Measurements from ENCODE around the gene NFATC2. TPM values are rescaled to one million over a fixed set of nuclear protein-coding genes. Genes with fewer than 3 reads are reported as not detected.

The NFATC2 gene
- total RNA-seq (1 to 10 TPM; 3.4 to 4.6 TPM), polyA plus RNA-seq (ENCODE audit: insufficient read length in 2 of 2) (1 to 10 TPM; 2.5 to 2.6 TPM)
- long read RNA-seq, donor 1 = 0 reads
- long read RNA-seq, donor 2 = 0 reads
- long read RNA-seq, donor 3 = 0 reads
- long read RNA-seq, donor 4 = 0 reads

DNA sequence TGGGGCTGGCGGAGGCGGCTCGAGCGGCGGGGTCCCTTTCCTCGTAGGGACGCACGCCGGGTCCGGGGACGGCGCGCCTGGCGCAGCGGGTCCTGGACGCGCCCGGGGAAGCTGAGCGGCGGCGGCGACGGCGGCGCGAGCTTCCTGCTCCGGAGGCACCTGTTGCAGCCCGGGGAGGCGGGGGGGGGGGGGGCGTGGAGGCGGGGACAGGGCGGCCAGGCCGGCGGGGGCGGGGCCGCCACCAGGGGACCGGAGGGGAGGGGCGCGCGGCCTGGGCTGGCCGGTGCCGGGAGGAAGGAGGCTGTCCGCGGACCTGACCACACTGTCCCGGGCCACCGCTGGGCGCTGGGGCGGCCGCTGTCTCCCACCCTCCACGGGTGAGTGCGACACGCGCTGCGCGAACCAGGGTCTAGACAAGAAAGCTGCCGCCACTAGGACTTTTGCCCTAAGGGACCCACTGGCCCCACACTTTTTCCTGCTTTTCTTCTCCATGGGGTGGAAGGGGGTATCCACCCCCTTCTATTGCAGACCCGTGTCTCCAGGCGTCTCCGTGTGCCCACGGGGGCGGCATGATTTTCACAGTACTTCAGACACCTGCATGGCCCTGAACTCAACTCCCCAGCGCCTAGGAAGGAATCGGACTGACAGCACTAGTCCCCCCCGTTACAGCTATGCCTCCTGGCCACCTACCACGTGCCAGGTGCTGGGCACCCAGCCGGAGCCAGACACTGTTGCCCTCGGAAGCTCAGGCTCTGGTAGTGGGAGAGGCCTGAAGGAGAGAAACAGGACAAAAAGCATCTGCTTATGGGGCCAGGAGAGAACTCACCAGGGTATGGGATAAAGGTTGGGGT, at the start of gene NFATC2:
Gene NFATC2 (minus strand): TSS at position 149 of the 851 bp plus-strand sequence. CDS start 220 bp downstream, outside the sequence.
- no peak for DNase-seq (ENCODE audit: low read depth in 4 of 6, low spot score in 6 of 6)
- peaks cover 28% of the 10 kb centered on the region for H3K27me3 ChIP-seq (ENCODE audit: control insufficient read depth, insufficient read depth, low read length)
- H3K4me1 ChIP-seq (ENCODE audit: control insufficient read depth, insufficient read depth, low read length) = peaks cover 21% of the 10 kb centered on the region
- no peaks in the 10 kb centered on the region for H3K36me3 ChIP-seq (ENCODE audit: control insufficient read depth, insufficient read depth, low read length)
- peak within 1 kb of the TSS; percentile 84 for H3K27ac ChIP-seq (ENCODE audit: low read depth, low read length)
- H3K4me3 ChIP-seq (ENCODE audit: low read depth, low read length) = peak within 1 kb of the TSS; percentile 27
- no peaks in the 10 kb centered on the region for H3K9me3 ChIP-seq (ENCODE audit: control insufficient read depth, insufficient read depth, low read length)
- WGBS (ENCODE audit: insufficient coverage) = 4% methylated on average over 36 of the region's 67 CpGs

DNA sequence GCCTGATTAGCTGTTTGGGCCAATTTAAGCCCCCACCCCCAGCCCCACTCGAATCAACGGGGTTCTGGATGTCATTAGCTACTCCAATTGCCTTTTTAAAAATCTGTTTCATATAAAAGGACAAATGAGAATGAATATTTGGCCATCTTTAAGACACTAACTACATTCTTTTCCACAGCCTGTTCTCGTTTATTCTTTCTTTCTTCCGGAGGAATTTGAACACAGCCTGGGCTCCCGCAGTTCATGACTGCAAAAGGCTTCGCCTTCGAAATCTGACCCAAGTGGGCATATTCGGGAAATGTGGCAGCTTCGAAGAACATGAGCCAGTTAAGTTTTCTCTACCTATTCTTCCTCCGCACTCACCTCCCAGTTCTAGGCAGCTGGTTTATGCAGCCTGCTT, 49.4 kb upstream of the NFATC2 start:
- Histone ChIP-seq H3K4me1 (ENCODE audit: control insufficient read depth, insufficient read depth, low read length) (no peaks in the 10 kb centered on the region), H3K27me3 (ENCODE audit: control insufficient read depth, insufficient read depth, low read length) (no peaks in the 10 kb centered on the region), H3K27ac (ENCODE audit: low read depth, low read length) (no peak overlapping the region), H3K36me3 (ENCODE audit: control insufficient read depth, insufficient read depth, low read length) (peaks cover 3% of the 10 kb centered on the region), H3K4me3 (ENCODE audit: low read depth, low read length) (no peak overlapping the region), H3K9me3 (ENCODE audit: control insufficient read depth, insufficient read depth, low read length) (no peaks in the 10 kb centered on the region)
- no peak for DNase-seq (ENCODE audit: low read depth in 4 of 6, low spot score in 6 of 6)
- WGBS (ENCODE audit: insufficient coverage) = 81% methylated on average over 8 of the region's 10 CpGs

DNA sequence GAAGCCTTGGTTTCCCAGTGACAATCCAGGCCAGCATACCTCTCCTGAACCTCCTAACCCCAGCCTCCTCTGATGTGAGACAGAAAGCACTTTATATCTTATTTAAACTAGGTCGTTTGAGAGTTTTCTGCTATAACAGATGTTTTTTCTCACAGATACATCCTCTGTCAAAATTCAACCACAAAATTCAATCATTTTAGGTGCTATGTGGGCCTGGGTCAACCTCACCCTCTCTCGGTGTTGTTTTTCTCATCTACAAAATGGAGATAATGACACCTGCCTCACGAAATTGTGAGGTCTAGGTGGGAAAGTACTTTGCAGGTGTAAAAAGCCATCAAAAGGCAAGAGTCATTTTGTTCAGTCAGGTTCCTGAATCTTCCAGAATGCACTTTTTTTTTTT, 46.2 kb upstream of the NFATC2 start:
- Histone ChIP-seq H3K4me3 (ENCODE audit: low read depth, low read length) (no peak overlapping the region), H3K9me3 (ENCODE audit: control insufficient read depth, insufficient read depth, low read length) (no peaks in the 10 kb centered on the region), H3K4me1 (ENCODE audit: control insufficient read depth, insufficient read depth, low read length) (no peaks in the 10 kb centered on the region), H3K27me3 (ENCODE audit: control insufficient read depth, insufficient read depth, low read length) (no peaks in the 10 kb centered on the region), H3K36me3 (ENCODE audit: control insufficient read depth, insufficient read depth, low read length) (peaks cover 3% of the 10 kb centered on the region), H3K27ac (ENCODE audit: low read depth, low read length) (no peak overlapping the region)
- no CpG with 5 or more reads among the region's 3 CpGs for WGBS (ENCODE audit: insufficient coverage)
- no peak for DNase-seq (ENCODE audit: low read depth in 4 of 6, low spot score in 6 of 6)

DNA sequence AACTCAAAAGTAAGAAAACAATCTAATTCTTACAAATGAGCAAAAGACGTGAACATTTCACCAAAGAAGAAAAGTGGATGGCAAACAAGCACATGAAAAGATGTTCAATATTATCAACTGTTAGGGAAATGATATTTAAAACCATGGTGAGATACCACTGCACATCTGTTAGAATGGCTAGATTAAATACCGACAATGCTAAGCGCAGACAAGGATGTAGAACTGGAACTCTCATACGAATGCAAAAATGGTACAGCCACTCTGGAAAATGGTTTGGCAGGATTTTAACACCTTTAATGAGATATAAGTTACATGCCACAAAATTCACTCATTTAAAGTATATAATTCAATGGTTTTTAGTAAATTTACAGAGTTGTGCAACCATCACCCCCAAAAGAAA, 44.6 kb upstream of the NFATC2 start:
- Histone ChIP-seq H3K9me3 (ENCODE audit: control insufficient read depth, insufficient read depth, low read length) (no peaks in the 10 kb centered on the region), H3K4me1 (ENCODE audit: control insufficient read depth, insufficient read depth, low read length) (no peaks in the 10 kb centered on the region), H3K27ac (ENCODE audit: low read depth, low read length) (no peak overlapping the region), H3K36me3 (ENCODE audit: control insufficient read depth, insufficient read depth, low read length) (no peaks in the 10 kb centered on the region), H3K4me3 (ENCODE audit: low read depth, low read length) (no peak overlapping the region), H3K27me3 (ENCODE audit: control insufficient read depth, insufficient read depth, low read length) (no peaks in the 10 kb centered on the region)
- no CpG with 5 or more reads among the region's 4 CpGs for WGBS (ENCODE audit: insufficient coverage)
- no peak for DNase-seq (ENCODE audit: low read depth in 4 of 6, low spot score in 6 of 6)

DNA sequence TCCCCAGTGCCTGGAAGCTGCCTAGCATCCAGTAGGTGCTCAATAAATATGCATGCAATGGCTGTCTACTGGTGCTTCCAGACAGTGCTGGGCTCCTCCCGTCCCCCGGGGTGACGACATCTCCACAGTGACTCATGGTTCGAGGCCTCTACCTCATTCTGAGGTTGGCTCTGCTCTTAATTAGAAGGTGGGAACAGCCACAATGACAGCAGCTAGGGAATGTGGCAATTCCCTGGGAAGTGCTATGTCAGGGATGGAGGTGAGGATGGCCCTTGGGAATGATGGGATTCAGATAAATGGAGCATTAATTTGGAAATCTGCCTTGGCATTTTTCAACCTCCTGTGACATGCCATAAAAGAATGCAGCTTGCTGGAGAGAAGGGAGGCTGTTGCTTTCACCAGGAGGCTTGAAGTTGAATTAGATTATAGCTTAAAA, 43.5 kb upstream of the NFATC2 start:
- 87% methylated on average over 4 of the region's 4 CpGs for WGBS (ENCODE audit: insufficient coverage)
- no peaks in the 10 kb centered on the region for H3K36me3 ChIP-seq (ENCODE audit: control insufficient read depth, insufficient read depth, low read length)
- DNase-seq (ENCODE audit: low read depth in 4 of 6, low spot score in 6 of 6) = no peak
- H3K4me1 ChIP-seq (ENCODE audit: control insufficient read depth, insufficient read depth, low read length) = no peaks in the 10 kb centered on the region
- no peak overlapping the region for H3K4me3 ChIP-seq (ENCODE audit: low read depth, low read length)
- no peaks in the 10 kb centered on the region for H3K27me3 ChIP-seq (ENCODE audit: control insufficient read depth, insufficient read depth, low read length)
- no peak overlapping the region for H3K27ac ChIP-seq (ENCODE audit: low read depth, low read length)
- H3K9me3 ChIP-seq (ENCODE audit: control insufficient read depth, insufficient read depth, low read length) = no peaks in the 10 kb centered on the region

DNA sequence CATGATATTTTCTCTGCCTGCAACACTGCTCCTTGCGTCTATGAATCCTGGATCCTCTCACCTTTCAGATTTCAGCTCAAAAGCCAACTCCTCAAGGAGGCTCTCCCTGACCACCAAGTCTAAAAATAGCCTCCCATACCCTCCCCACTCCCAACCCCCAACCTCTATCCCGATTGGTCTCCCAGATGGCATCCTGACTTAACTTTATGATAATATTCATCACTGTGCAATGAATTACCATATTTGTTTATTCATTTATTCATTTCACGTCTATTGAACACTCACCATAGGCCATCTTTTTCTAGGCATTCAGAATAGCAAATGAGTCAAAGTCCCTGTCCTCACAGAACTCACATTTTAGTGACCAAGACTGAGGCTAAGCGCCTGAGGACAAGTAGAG, 42.6 kb upstream of the NFATC2 start:
- Histone ChIP-seq H3K4me1 (ENCODE audit: control insufficient read depth, insufficient read depth, low read length) (no peaks in the 10 kb centered on the region), H3K4me3 (ENCODE audit: low read depth, low read length) (no peak overlapping the region), H3K36me3 (ENCODE audit: control insufficient read depth, insufficient read depth, low read length) (no peaks in the 10 kb centered on the region), H3K27ac (ENCODE audit: low read depth, low read length) (no peak overlapping the region), H3K9me3 (ENCODE audit: control insufficient read depth, insufficient read depth, low read length) (no peaks in the 10 kb centered on the region), H3K27me3 (ENCODE audit: control insufficient read depth, insufficient read depth, low read length) (no peaks in the 10 kb centered on the region)
- peak in 1 of 6 donors; percentile 21 for DNase-seq (ENCODE audit: low read depth in 4 of 6, low spot score in 6 of 6)
- WGBS (ENCODE audit: insufficient coverage) = 100% methylated on average over 1 of the region's 4 CpGs

DNA sequence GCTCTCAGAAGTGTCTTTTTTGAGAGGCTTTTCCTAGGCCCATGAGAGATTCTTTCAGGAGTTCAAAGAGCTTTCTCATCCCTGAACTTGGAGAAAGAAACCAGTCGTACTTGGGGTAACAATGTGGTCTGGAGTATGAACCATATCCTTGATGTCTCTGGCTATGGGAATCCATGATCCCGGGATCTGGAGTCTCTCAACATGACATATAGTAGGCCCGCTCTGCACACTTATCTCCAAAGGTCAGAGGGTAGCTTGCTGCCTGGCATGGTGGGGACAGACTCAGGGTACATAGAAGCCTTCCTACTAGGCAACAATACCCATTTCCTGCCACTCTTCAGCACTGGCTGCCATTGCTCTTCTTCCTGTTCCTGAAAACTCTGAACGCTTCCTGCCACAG, 42.2 kb upstream of the NFATC2 start:
- no peaks in the 10 kb centered on the region for H3K9me3 ChIP-seq (ENCODE audit: control insufficient read depth, insufficient read depth, low read length)
- H3K4me3 ChIP-seq (ENCODE audit: low read depth, low read length) = no peak overlapping the region

DNA sequence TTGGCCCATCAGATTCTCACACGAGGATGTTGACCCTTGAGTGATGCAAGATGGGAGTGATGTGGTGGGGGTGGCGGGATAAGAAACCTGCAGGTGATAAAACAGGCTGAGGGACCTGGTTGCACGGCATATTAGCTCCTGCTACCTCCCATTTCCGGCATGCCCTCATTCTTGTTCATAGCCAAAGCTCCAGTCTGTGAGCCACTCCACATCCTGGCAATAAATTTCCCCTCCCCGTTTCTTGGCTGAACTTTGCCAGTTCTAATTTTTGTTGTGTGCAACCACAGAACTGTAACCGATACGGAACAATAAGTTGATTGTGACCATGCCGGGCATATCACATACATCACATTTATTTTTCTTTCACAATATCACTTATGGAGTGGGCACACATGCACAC, 41.6 kb upstream of the NFATC2 start:
- H3K27me3 ChIP-seq (ENCODE audit: control insufficient read depth, insufficient read depth, low read length) = no peaks in the 10 kb centered on the region
- H3K27ac ChIP-seq (ENCODE audit: low read depth, low read length) = no peak overlapping the region
- no peaks in the 10 kb centered on the region for H3K9me3 ChIP-seq (ENCODE audit: control insufficient read depth, insufficient read depth, low read length)
- H3K4me3 ChIP-seq (ENCODE audit: low read depth, low read length) = no peak overlapping the region
- WGBS (ENCODE audit: insufficient coverage) = 81% methylated on average over 5 of the region's 8 CpGs
- no peaks in the 10 kb centered on the region for H3K36me3 ChIP-seq (ENCODE audit: control insufficient read depth, insufficient read depth, low read length)
- no peaks in the 10 kb centered on the region for H3K4me1 ChIP-seq (ENCODE audit: control insufficient read depth, insufficient read depth, low read length)
- no peak for DNase-seq (ENCODE audit: low read depth in 4 of 6, low spot score in 6 of 6)

More for the DNA sequence above, 42.2 kb upstream of the NFATC2 start:
- H3K27ac ChIP-seq (ENCODE audit: low read depth, low read length) = no peak overlapping the region
- no peaks in the 10 kb centered on the region for H3K36me3 ChIP-seq (ENCODE audit: control insufficient read depth, insufficient read depth, low read length)
- 88% methylated on average over 4 of the region's 4 CpGs for WGBS (ENCODE audit: insufficient coverage)
- DNase-seq (ENCODE audit: low read depth in 4 of 6, low spot score in 6 of 6) = no peak
- H3K27me3 ChIP-seq (ENCODE audit: control insufficient read depth, insufficient read depth, low read length) = no peaks in the 10 kb centered on the region
- no peaks in the 10 kb centered on the region for H3K4me1 ChIP-seq (ENCODE audit: control insufficient read depth, insufficient read depth, low read length)

DNA sequence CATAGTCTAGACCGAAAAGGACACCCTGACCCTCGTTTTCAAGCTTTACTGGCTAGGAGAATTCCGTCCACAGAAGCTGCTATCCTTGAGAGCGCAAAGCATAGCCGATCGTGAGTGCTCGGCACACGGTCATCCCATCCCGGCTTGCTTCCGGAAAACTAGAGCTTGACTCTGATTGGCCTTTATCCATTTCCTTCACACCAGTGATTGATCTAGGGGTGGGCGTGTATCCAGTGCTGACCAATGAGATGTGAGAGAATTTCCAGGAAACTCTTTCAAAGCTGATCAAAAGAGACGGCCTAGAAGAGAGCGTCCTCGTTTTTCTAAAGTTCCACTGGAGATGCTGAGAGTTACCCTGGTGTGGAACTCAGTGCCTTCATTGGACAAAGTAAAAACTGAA, 41.0 kb upstream of the NFATC2 start:
- Histone ChIP-seq H3K36me3 (ENCODE audit: control insufficient read depth, insufficient read depth, low read length) (no peaks in the 10 kb centered on the region), H3K27me3 (ENCODE audit: control insufficient read depth, insufficient read depth, low read length) (no peaks in the 10 kb centered on the region), H3K27ac (ENCODE audit: low read depth, low read length) (no peak overlapping the region), H3K9me3 (ENCODE audit: control insufficient read depth, insufficient read depth, low read length) (no peaks in the 10 kb centered on the region), H3K4me3 (ENCODE audit: low read depth, low read length) (no peak overlapping the region), H3K4me1 (ENCODE audit: control insufficient read depth, insufficient read depth, low read length) (no peaks in the 10 kb centered on the region)
- 97% methylated on average over 7 of the region's 14 CpGs for WGBS (ENCODE audit: insufficient coverage)
- no peak for DNase-seq (ENCODE audit: low read depth in 4 of 6, low spot score in 6 of 6)

DNA sequence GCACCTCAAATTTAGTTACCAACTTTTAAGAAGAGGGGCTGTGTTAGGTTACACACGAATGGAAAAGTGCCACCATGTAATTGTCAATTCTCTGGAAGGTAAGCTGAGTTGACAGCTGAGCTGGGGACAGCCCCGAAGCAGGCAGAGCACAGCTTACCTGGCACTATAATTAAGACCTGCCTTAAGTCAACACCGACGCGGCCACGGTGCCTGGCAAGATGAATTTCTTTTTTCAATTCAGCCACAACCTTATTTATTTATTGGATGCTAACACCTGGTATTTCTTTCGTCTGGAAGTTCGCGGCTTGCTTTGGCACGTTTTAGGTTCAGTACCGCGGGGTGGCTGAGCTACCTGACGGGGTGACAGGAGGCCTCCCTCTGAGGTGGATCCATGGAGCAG, 40.6 kb upstream of the NFATC2 start:
- H3K9me3 ChIP-seq (ENCODE audit: control insufficient read depth, insufficient read depth, low read length) = no peaks in the 10 kb centered on the region
- DNase-seq (ENCODE audit: low read depth in 4 of 6, low spot score in 6 of 6) = no peak
- WGBS (ENCODE audit: insufficient coverage) = 94% methylated on average over 12 of the region's 13 CpGs

More for the DNA sequence above, 40.6 kb upstream of the NFATC2 start:
- Histone ChIP-seq H3K4me3 (ENCODE audit: low read depth, low read length) (no peak overlapping the region), H3K4me1 (ENCODE audit: control insufficient read depth, insufficient read depth, low read length) (no peaks in the 10 kb centered on the region), H3K36me3 (ENCODE audit: control insufficient read depth, insufficient read depth, low read length) (no peaks in the 10 kb centered on the region), H3K27ac (ENCODE audit: low read depth, low read length) (no peak overlapping the region), H3K27me3 (ENCODE audit: control insufficient read depth, insufficient read depth, low read length) (no peaks in the 10 kb centered on the region)
